OCI-LY3 (cell line): ENCODE measurements around the gene MED25.

ENCODE experiments used
- EZH2phosphoT487 ChIP-seq: fragments of 200-600 bp; shearing (Covaris generic); IDR thresholded peaks from 2 replicates; pipeline ENCODE4 v1.6.1; 2018; ENCODE audit warnings: antibody characterized with exemption, mixed run types, low read depth
- TF ChIP-seq, protein P1 (sequence below): fragments of 200-600, 300-600 bp; sonication (generic); IDR thresholded peaks from 2 replicates; pipeline ENCODE4 v1.5.1; 2014; ENCODE audit warnings: antibody characterized with exemption, low read length, low read depth

DNA sequence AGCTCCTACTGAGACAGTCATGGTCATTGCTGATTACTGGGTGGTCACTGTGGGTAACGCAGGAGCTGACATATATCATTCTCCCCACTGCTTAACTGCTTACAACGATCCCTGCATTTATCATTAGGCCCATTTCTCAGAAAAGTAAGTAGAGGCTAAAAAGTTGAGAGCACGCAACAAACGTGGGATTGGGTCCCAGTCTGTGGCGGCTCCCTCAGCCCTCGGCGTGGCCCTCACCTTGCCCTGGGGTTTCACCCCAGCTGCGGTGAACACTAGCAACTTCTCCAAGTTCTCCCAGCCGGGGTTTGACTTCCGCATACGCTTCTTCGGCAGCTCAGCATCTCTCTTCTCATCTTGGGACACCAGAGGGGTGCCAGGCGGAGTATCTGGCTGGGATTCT, 46.8 kb downstream of the MED25 start:
- TF ChIP-seq, protein P1, sequence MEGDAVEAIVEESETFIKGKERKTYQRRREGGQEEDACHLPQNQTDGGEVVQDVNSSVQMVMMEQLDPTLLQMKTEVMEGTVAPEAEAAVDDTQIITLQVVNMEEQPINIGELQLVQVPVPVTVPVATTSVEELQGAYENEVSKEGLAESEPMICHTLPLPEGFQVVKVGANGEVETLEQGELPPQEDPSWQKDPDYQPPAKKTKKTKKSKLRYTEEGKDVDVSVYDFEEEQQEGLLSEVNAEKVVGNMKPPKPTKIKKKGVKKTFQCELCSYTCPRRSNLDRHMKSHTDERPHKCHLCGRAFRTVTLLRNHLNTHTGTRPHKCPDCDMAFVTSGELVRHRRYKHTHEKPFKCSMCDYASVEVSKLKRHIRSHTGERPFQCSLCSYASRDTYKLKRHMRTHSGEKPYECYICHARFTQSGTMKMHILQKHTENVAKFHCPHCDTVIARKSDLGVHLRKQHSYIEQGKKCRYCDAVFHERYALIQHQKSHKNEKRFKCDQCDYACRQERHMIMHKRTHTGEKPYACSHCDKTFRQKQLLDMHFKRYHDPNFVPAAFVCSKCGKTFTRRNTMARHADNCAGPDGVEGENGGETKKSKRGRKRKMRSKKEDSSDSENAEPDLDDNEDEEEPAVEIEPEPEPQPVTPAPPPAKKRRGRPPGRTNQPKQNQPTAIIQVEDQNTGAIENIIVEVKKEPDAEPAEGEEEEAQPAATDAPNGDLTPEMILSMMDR: no peak
- TF ChIP-seq EZH2phosphoT487: no peak
